Large intestine (tissue), 3 donors: Measurements from ENCODE around the gene SLC17A2. TPM values are rescaled to one million over a fixed set of nuclear protein-coding genes. Genes with fewer than 3 reads are reported as not detected.

Source experiments
- DNase-seq, 2 donors: peaks; one replicate each; pipeline versions ENCODE4 v3.0.0 to v3.0.0-alpha.2; 2013
- H3K27ac ChIP-seq: one replicate; pipeline ENCODE4 v1.5.1; 2013; ENCODE audit warnings: low read length
- H3K27me3 ChIP-seq: 2 replicates; pipeline ENCODE4 v1.6.1; 2013; ENCODE audit warnings: low read length; ENCODE audit not compliant: control insufficient read depth, insufficient read depth
- H3K36me3 ChIP-seq: 2 replicates; pipeline ENCODE4 v1.6.1; 2013; ENCODE audit warnings: low read length; ENCODE audit not compliant: control insufficient read depth, insufficient read depth
- H3K4me1 ChIP-seq: one replicate; pipeline ENCODE4 v1.6.1; 2013; ENCODE audit warnings: low read length; ENCODE audit not compliant: control insufficient read depth, insufficient read depth
- H3K4me3 ChIP-seq: one replicate; pipeline ENCODE4 v1.5.1; 2013; ENCODE audit warnings: low read length
- H3K9me3 ChIP-seq: one replicate; pipeline ENCODE4 v1.6.1; 2013; ENCODE audit warnings: mild to moderate bottlenecking, low read depth, low read length, moderate library complexity; ENCODE audit not compliant: control insufficient read depth
- WGBS: methylation state at CpG from one replicate; pipeline ENCODE4 v1.1.5; 2013; ENCODE audit warnings: low lambda C conversion rate; ENCODE audit not compliant: insufficient coverage; 5-methylcytosine and 5-hydroxymethylcytosine counted together
- polyA plus RNA-seq: library from polyadenylated mRNA; unstranded; fragments of 120-200 nt; gene quantifications from one replicate; pipeline ENCODE4 v1.2.1, GENCODE V29; 2013

SLC17A2 gene
- polyA plus RNA-seq, 1 donor = 0.01 TPM

- Histone ChIP-seq H3K27ac (no peak overlapping the region), H3K4me3 (no peak overlapping the region), H3K4me1 (no peaks in the 10 kb centered on the region), H3K36me3 (no peaks in the 10 kb centered on the region), H3K27me3 (no peaks in the 10 kb centered on the region), H3K9me3 (no peaks in the 10 kb centered on the region)
- DNase-seq = no peak
Measured at GRCh38 chr6:25921525-25922203, 8.8 kb downstream of the SLC17A2 start.

- Histone ChIP-seq H3K4me1 (no peaks in the 10 kb centered on the region), H3K36me3 (no peaks in the 10 kb centered on the region), H3K4me3 (no peak overlapping the region), H3K27ac (no peak overlapping the region), H3K9me3 (no peaks in the 10 kb centered on the region), H3K27me3 (no peaks in the 10 kb centered on the region)
- 100% methylated on average over 1 of the region's 5 CpGs for WGBS
- no peak for DNase-seq
Measured at GRCh38 chr6:25919657-25920056, 10.8 kb downstream of the SLC17A2 start.

- no peak overlapping the region for H3K4me3 ChIP-seq
- H3K9me3 ChIP-seq = no peaks in the 10 kb centered on the region
- no peaks in the 10 kb centered on the region for H3K27me3 ChIP-seq
- no peak for DNase-seq
- 92% methylated on average over 2 of the region's 5 CpGs for WGBS
- no peaks in the 10 kb centered on the region for H3K4me1 ChIP-seq
- H3K36me3 ChIP-seq = no peaks in the 10 kb centered on the region
- no peak overlapping the region for H3K27ac ChIP-seq
Measured at GRCh38 chr6:25918083-25918683, 12.3 kb downstream of the SLC17A2 start.

DNA sequence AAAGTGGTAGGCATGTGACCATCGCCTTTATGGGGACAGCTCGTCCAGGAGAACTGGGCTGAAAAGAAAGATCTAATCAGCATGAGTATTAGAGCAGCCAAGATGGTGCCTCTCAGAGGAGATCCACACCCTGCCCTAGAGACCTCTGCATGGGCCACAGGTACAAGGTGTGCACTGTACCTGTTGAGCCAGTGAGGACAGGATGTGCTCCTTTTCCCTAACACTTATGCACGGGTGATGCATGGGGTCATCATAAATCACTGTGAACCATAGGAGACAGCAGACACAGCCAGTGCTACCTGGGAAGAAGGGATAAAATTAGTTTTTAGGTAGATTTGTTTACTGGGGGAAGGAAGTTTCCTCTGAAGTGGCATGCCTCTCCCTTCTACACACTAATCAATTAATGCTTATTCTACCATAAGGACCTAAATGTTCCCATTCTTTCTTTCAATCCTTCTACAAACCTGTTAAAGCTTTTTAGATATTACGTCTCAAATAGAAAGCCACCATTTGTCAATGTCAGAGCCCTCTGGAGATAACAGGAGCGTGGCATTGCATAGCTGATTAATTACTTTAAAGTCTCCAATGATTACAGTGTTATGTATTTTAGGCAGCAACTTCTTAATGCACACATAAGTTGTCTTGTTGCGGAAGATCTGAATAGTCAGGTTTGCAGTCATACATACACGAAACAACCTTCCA is 13.6 kb downstream of the SLC17A2 start:
- no CpG with 5 or more reads among the region's 7 CpGs for WGBS
- Histone ChIP-seq H3K4me1 (no peaks in the 10 kb centered on the region), H3K27ac (no peak overlapping the region), H3K27me3 (no peaks in the 10 kb centered on the region), H3K4me3 (no peak overlapping the region), H3K9me3 (no peaks in the 10 kb centered on the region), H3K36me3 (no peaks in the 10 kb centered on the region)
- no peak for DNase-seq

DNA sequence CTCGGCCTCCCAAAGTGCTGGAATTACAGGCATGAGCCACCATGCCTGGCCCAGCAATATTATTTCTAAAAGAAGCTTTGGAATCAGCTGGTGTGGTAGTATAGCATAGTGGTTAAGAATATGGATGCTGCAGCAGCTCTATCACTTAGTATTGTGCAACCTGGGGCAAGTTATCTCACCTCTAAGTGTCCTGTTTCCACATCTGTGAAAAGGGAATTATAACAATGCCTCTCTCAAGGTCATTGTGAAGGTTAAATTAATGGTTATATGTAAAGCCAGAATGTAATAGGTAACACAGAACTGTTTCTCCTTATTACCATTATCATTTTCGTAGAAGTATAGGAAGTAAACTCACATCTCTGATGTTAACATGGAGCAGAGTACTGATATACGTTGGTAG is 14.2 kb downstream of the SLC17A2 start:
- Histone ChIP-seq H3K27me3 (no peaks in the 10 kb centered on the region), H3K4me3 (no peak overlapping the region), H3K36me3 (no peaks in the 10 kb centered on the region), H3K27ac (no peak overlapping the region), H3K9me3 (no peaks in the 10 kb centered on the region), H3K4me1 (no peaks in the 10 kb centered on the region)
- no CpG with 5 or more reads among the region's 3 CpGs for WGBS
- no peak for DNase-seq

- no peak overlapping the region for H3K4me3 ChIP-seq
- 43% methylated on average over 2 of the region's 3 CpGs for WGBS
- no peaks in the 10 kb centered on the region for H3K36me3 ChIP-seq
- no peak overlapping the region for H3K27ac ChIP-seq
- H3K4me1 ChIP-seq = no peaks in the 10 kb centered on the region
- no peaks in the 10 kb centered on the region for H3K27me3 ChIP-seq
- H3K9me3 ChIP-seq = no peaks in the 10 kb centered on the region
- no peak for DNase-seq
Measured at GRCh38 chr6:25913741-25914140, 16.8 kb downstream of the SLC17A2 start.

DNA sequence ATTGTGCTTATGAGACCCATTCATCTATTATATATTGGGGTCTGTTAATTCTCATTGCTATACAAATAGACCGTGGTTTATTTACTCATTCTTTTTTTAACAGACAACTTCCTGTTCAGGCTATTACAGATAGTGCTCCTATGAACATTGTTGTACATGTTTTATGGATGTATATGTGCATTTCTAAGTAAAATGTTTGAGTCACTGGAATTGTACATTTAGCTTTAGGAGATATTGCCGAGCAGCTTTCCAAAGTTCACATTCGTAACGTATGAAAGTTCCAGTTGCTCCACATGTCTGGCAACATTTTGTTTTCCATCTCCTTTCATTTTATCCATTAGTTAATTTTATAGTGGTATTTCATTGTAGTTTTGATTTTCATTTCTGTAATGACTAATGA is 19.1 kb downstream of the SLC17A2 start:
- Histone ChIP-seq H3K9me3 (no peaks in the 10 kb centered on the region), H3K27me3 (no peaks in the 10 kb centered on the region), H3K4me1 (no peaks in the 10 kb centered on the region), H3K36me3 (no peaks in the 10 kb centered on the region), H3K4me3 (no peak overlapping the region), H3K27ac (no peak overlapping the region)
- WGBS = 78% methylated on average over 3 of the region's 4 CpGs
- DNase-seq = no peak

GRCh38 chr6:25907475-25908014 is 22.9 kb downstream of the SLC17A2 start:
- Histone ChIP-seq H3K36me3 (no peaks in the 10 kb centered on the region), H3K27ac (no peak overlapping the region), H3K9me3 (no peaks in the 10 kb centered on the region), H3K27me3 (no peaks in the 10 kb centered on the region), H3K4me1 (no peaks in the 10 kb centered on the region), H3K4me3 (no peak overlapping the region)
- no peak for DNase-seq
- no CpG with 5 or more reads among the region's 1 CpG for WGBS

DNA sequence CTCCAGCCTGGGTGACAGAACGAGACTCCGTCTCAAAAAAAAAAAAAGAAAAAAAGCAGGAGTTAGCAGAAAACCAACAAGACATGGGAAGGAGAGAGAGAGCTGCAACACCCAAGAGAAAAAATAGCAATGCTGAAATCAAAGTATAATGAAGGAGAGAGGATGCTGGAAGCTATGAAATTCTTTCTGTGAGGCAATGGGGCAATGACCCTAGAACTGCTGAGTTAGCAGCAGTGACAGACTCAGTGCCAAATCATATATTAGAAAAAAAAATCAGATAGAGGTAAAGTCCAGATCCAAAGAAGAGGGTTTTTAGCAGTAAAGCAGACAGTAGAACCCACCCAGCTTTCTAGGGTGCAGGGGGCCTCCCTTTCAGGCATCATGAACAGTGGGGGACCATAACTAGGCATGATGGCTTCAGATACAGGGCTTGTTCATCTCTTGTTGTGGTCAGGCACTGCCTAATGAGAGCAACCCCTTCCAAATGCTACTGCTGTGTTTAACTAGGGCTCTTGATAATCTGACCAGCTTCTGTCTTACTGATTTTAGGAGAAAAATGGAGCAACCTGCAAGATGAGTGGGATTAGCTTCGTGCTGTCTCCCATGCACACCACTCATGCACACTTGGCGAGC is 26.9 kb downstream of the SLC17A2 start:
- no peak for DNase-seq
- Histone ChIP-seq H3K36me3 (no peaks in the 10 kb centered on the region), H3K9me3 (no peaks in the 10 kb centered on the region), H3K4me3 (no peak overlapping the region), H3K4me1 (peaks cover 8% of the 10 kb centered on the region), H3K27me3 (no peaks in the 10 kb centered on the region), H3K27ac (no peak overlapping the region)
- no CpG with 5 or more reads among the region's 4 CpGs for WGBS

- Histone ChIP-seq H3K36me3 (no peaks in the 10 kb centered on the region), H3K27me3 (no peaks in the 10 kb centered on the region), H3K4me1 (peaks cover 14% of the 10 kb centered on the region), H3K27ac (no peak overlapping the region), H3K9me3 (no peaks in the 10 kb centered on the region), H3K4me3 (no peak overlapping the region)
- no peak for DNase-seq
- no CpG with 5 or more reads among the region's 1 CpG for whole genome bisulfite sequencing
Measured at GRCh38 chr6:25902071-25902470, 28.4 kb downstream of the SLC17A2 start.
